HG03442 (cell line): ENCODE results near the gene FPGT.
"Not testable (repeated sequence)": the region's sequence is repeated elsewhere in the genome, so short reads cannot be mapped to it uniquely, and the experiment has no call there.

Source experiments
- ATAC-seq: cut with Tn5 transposase; IDR thresholded peaks from one replicate; pipeline ENCODE4 v1.9.1; 2021; ENCODE audit warnings: mild to moderate bottlenecking, moderate library complexity; ENCODE audit not compliant: unreplicated experiment

Gene FPGT

DNA sequence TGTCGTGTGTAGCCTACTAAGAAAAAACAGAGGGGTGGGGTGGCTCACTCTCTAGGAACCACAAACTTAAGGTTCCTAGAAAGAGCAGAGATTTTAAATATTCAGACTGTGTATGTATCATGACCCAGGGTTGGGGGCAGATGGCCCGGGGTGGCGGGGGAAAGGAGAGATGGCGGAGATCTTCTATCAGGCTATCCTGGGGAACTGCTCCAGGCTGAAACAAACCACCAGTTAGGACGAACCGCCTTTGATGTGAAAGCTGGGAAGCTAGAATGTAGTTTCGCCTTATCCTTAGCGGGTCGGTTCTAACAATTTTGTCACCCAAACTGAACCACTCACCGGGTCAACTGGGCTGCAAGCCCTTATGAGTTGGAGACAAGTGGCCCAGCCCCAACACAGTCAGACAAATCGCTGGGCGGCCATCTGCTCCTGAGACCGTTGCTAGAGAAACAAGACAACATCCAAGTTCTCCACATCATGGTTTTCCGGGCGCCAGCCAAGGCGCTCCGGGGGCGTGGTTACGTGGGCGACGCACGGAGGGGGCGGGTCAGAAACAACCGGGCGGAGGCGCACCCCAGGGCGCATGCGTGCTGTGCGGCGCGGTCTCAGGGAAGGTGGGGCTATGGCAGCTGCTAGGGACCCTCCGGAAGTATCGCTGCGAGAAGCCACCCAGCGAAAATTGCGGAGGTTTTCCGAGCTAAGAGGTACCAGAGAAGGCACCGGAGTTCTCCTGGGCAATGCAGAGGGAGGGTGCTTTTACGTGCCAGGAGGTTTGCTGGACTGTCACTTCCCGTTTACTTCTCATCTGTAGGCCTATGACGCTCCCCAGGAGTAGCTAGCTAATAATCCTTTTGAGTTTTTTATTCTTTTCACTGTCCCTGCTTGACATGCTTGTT is at the start of gene FPGT, which contains the start of gene LRRIQ3:
TSS of gene FPGT (plus strand) at position 586 of the 896 bp plus-strand sequence. CDS start at position 623, 37 bp downstream.
TSS of gene LRRIQ3 (minus strand) at position 520 of the 896 bp plus-strand sequence. CDS start 14,492 bp downstream, outside the sequence.
- peak; percentile 90 for ATAC-seq

DNA sequence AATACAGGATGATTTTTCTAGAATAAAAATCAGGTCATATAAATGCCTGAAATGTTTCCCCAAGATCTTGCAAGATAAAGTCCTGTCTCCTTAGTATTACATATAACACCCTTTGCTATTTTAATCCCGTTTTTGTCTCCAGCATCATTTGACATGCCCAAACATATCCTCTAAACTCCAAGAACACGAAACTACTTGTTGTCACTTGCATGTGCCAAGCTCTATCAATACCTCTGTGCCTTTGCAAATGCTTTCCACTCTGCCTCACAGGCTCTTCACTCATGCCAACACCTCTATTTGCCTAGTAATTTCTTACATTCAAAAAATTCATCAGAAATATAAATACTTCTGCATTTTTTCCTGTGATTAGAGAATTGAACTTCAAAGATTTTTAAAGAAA is 38.0 kb upstream of the FPGT start:
- ATAC-seq: no peak

DNA sequence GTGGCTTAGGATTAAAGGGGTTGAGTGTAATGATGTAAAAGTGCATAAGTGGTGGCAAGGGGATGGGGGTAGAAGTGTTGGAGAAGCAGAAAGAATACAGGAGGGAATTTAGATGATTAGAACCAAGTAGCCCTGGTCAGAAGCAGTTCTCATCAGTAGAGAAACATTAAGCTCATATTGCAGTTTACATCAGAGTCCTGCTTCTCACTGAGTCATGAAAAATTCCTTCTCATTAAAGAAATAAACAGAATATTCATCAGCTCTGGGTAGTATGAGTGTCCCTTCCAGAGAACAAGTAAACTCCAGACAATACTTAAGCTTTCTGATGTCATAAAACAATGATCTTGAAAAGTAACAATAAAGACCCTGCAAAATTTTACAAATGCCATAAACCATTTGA is 36.5 kb upstream of the FPGT start:
- no peak for ATAC-seq

DNA sequence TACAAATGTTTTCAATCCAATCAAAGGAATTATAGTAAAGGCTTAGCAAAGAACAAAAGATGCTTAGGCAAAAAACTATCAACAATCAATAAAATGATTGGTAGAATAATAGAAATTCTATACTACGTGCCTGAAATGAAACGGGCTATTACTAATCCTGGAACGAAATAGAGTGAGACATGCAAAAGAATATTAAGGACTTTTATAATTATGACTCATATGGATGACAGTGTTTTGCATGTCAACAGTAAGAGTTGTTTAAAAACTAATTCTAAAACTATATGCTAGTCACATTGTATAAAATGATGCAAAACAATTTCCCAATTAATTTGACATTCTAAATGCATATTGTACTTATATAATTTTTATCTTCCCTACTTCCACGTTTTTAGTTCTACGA is 35.7 kb upstream of the FPGT start:
- no peak for ATAC-seq

DNA sequence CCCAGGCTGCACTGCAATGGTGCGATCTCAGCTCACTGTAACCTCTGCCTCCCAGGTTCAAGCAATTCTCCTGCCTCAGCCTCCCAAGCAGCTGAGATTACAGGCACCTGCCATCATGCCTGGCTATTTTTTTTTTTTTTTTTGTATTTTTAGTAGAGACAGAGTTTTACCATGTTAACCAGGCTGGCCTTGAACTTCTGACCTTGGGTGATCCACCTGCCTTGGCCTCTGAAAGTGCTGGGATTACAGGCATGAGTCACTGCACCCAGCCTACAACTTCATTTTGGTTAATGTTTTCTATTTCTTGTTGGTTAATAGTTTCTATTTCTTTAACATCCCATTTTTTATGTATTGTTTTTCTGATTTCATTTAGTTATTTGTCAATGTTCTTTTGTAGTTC is 23.6 kb upstream of the FPGT start:
- ATAC-seq: not testable (repeated sequence)

DNA sequence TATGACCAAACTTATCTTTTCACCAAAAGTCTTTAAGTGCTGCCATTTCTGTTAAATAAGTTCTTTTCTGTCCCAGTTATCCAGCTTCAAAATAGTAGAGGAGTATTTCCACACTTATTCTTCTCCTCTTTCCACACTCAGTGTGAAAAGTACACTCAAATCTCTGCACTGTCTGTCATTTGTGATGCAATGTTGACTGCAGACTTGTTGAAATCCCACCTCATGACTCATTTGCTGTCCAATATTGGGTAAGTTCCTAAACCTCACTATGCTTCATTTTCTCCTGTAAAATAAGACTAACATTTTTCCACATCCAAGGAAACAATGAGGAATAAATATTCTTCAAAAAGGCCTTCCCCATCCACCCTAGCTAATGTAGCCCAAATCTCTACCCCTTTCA is 17.6 kb upstream of the FPGT start:
- ATAC-seq: no peak

DNA sequence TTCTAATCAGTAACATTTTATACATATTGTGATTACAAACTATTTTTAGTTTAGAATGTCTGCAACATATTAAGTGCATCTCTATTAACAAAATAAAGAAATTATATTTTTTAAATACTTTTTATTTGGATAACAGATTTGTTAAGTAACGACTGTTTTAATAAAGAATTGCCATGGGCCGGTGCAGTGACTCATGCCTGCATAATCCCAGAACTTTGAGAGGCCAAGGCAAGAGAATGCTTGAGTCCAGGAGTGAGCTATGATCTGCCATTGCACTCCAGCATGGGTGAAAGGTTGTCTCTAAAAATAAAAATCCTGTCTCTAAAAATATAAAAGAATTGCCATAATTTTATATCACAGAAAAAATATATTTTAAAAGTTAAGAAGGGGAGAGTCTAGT is 4.1 kb upstream of the FPGT start:
- no peak for ATAC-seq

DNA sequence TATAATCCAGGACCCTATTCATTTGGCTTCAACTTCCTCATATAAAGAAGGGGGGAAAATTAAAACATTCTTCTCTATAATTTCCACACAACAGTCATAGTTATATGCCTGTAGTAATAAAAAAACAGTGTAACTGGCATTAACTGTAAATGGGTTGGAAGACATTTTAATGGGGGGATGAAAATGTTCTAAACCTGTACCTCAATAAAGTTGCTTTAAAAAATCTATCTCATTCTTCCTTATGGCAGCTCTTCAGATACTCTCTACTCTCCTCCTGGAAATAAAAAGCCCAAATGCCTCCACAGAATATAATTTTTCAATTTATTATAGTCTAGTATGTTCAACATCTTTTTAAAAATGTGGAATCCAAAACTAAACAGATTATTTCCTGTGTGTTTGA is 2.7 kb upstream of the FPGT start:
- ATAC-seq: no peak

DNA sequence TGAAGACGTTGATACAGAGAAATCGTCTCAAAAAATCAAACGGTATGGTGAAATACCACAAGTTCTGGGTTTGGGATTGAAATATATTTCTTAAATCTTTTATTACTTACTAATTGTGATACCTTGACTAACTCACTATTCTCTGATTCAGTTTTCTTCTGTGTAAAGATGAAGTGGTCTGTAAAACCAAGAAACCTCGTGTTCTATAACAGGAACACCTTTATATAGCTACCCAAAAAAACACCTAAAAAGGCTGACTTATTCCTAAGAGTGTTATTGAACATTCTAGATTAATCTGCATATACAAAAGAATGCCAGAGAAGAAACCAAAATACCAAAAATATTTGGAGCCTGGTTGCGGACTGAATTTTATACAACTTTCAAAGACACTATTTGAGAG is 787 bp upstream of the FPGT start:
- peak; percentile 21 for ATAC-seq

DNA sequence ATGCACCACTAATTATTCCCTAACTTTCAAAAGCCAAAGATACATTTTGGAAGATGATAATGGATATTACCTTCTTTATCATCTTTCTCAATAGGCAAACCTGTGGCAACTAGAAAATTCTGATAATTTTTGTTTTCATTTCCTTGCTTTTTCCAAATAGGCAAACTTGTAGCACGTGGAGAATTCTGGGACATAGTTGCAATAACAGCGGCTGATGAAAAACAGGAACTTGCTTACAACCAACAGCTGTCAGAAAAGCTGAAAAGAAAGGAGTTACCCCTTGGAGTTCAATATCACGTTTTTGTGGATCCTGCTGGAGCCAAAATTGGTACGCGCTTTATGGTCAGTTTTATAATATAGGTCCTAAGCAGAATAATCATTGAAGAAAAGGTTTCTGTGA is 1.5 kb downstream of the FPGT start:
- no peak for ATAC-seq

DNA sequence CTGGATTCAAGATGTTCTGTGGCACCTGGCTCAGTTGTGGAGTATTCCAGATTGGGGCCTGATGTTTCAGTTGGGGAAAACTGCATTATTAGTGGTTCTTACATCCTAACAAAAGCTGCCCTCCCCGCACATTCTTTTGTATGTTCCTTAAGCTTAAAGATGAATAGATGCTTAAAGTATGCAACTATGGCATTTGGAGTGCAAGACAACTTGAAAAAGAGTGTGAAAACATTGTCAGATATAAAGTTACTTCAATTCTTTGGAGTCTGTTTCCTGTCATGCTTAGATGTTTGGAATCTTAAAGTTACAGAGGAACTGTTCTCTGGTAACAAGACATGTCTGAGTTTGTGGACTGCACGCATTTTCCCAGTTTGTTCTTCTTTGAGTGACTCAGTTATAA is 7.2 kb downstream of the FPGT start:
- no peak for ATAC-seq

DNA sequence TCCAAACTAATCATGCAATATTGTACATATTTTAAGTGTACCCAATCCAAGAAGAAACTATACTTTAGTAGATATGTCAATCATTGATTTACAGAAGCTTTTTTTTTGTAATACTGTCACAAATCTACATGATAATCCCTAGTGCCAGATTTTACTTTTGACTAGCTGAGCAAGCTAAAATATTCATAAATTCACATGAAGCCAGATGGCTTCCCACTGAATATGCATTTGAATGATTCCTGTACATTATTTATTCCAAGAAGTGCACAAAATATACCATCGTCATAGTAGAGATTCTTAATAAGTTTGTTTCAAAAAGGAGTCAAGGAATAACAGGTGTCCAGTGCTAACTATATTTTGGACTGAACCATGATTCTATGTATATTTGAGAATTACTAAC is 17.2 kb downstream of the FPGT start:
- ATAC-seq: no peak

DNA sequence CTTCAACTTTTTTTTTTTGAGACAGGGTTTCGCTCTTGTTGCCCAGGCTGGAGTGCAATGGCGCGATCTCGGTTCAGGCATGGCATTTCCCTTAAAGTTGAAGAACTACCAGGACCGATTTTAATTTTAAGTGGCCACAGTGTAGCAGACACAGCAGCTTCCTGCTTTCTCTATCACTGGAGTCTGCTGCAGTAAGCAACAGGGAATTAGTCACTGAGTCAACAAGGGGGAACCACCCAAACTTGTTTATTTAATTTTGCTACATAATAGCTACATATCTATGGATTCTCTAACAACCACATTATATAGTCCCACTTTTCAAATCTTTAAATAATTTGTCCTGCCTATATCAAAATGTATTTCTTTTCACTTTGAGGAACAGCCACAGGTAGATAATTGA is 24.7 kb downstream of the FPGT start:
- ATAC-seq: no peak

DNA sequence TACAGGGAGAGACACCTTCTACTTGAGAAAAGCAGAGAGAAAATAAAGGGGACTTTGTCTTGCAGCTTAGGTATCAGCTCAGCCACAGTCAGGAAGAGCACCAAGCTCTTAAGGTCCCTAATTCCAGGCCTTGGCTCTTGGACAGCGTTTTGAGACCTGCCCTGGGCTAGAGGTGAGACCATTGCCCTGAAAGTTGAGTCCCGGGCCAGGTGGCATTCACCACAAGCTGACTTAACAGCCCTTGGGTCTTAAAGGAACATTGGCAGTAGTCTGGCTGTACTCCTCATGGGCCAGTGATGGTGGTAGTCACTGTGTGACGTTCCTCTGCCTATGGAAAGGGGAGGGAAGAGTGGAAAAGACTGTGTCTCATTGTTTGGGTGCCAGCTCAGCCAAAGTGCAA is 25.4 kb downstream of the FPGT start:
- ATAC-seq: no peak

DNA sequence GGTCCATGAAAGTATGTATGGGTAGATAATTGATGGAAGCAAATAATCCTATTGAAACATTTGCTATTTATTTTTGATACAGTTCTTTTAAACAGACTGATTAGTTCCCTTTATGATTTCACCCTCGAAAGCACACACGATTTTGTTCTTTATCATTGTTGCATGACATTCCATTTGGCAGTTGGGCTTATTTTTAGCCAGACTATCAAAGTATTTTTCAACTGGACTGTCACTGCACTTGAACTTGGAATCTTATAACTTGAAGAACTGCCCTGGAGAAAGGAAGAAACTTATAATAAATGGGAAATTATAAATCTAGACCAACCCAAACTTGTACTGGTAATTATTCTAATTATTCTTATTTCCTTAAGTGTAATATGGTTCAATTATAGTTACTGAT is 37.1 kb downstream of the FPGT start, which contains the start of gene TNNI3K:
TSS of gene TNNI3K (plus strand) at position 235 of the 400 bp plus-strand sequence. CDS start at position 300, 65 bp downstream.
- no peak for ATAC-seq

DNA sequence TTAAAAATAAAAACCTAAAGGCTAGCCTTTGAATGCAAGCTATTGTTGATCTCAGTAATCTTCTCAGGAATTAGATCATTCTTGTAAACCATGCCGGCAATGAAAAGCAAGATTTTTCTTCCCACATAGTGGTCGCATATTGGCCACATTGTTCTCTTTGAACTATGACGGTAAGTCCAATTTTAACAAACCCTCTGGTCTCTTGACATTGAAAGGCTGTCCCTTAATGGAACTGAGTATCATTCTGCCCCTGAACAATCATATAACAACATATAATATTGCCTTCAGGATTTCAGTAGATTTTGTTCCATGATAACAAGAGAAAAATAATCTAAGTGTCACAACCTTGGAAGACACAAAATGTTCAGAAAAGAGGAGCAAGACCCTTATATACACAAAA is 38.4 kb downstream of the FPGT start:
- no peak for ATAC-seq

DNA sequence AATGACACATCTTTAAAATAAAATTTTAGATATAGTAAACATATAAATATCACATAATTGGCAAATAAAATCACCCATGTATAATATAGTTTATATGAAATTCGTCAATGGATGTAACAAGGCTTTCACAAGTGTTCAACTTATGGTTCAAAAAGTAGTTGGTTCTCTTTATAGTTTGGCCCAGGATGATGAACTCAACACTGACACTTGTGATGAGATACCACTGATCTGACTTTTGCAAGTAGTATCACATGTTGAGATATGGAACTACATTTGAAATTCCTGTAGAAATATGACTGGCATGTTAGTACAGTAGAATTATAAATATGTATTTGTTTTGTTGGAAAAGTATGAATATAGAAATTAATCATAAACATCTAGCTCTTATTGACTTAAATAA is 39.0 kb downstream of the FPGT start:
- ATAC-seq: no peak

DNA sequence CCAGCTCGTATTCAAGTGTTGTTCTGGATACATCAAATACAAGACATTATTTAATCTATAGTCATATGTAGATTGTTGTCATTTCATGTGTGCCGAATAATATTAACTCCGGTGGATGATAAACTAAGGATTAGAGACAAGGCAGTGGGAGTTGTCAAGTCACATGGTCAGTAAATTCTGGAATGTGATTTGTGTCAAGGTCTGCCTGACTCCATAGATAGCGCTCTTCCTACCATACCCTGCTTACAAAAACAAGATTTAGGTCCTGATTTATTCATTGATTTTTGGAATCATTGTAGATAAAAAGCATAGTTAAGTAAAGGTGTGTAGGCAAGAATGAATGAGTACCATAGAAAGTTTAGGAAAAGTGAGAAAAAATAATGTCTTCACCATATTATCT is 39.7 kb downstream of the FPGT start:
- ATAC-seq: no peak

DNA sequence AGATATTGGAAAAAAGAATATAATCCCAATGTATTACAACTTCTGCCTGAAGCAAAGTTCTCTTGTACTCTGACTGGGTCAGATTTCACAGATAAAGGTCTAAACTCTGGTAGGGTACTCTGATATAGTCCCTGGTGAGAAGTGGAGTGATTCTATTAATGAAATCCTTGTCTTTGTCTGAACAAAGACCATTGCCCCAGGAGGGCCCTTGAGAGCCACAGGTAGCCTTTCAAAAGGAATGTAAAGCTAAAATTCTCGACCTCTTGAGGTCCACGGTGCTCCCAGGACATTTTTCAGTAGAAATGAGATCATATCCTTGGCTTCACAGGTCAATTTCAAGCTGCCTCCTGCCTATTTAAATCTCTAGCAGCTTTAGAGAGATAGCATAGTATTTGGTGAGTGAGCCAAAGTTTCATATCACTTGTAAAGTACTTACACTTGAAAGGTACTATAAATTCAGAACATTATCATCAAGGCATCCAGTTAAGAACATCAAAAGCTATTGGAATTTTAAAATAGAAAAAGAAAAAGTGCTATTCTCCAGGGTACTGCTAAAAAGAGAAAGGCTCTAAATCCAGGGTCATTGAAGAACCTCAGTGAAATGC is 47.2 kb downstream of the FPGT start:
- no peak for ATAC-seq

DNA sequence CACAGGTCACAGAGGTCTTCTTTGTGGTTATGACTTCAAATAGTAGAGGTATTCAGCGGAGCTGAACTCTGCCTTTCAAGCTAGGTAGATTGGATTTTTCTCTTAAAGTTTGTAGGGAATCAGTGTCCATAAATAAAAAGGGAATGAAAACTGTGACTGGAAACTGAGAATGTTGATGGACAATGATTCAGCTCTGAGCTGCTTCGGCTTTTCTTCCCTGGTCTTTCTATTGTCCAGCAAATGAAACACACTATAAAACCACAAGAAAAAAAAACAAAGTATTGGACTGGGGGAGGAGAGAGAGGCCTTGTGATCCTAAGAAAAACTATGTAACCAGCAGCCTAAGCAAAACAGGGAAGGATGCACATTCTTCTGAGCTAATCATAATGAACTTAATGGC is 48.3 kb downstream of the FPGT start:
- ATAC-seq: no peak

DNA sequence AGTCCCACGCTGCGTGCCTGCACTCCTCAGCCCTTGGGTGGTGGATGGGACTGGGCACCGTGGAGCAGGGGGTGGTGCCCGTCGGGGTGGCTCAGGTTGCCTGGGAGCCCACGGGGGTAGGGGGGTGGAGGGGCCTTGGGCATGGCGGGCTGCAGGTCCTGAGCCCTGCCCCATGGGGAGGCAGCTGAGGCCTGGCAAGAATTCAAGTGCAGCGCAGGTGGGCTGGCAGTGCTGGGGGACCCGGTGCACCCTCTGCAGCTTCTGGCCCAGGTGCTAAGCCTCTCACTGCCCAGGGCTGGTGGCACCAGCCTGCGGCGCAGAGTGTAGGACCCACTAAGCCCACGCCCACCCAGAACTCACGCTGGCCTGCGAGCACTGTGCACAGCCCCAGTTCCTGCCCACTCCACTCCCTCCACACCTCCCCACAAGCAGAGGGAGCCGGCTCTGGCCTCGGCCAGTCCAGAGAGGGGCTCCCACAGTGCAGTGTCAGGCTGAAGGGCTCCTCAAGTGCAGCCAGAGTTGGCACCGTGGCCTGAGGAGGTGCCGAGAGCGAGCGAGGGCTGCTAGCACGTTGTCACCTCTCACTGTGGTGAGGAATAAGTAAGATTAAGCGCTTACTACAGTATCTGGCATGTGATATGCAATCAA is 50.0 kb downstream of the FPGT start:
- no peak for ATAC-seq
